ENCODE measurements around the gene ABHD6.
"Not testable (repeated sequence)": the region's sequence is repeated elsewhere in the genome, so short reads cannot be mapped to it uniquely, and the experiment has no call there.

ABHD6 gene

GRCh38 chr3:58237238-58237940, at the start of gene ABHD6:
TSS of gene ABHD6 (plus strand) at chr3:58237792. CDS start at chr3:58256587, 18,795 bp downstream.
- in situ Hi-C loops (cut with HindIII; ENCODE audit: low sequenced_read_pairs) = no loop called here

GRCh38 chr3:58188173-58188564, 49.4 kb upstream of the ABHD6 start:
- in situ Hi-C loops (cut with HindIII; ENCODE audit: low sequenced_read_pairs) = no loop called here

GRCh38 chr3:58188921-58189451, 48.6 kb upstream of the ABHD6 start:
- in situ Hi-C loops (cut with HindIII; ENCODE audit: low sequenced_read_pairs) = no loop called here

- in situ Hi-C loops (cut with HindIII; ENCODE audit: low sequenced_read_pairs) = loop anchor here (10.0 kb wide), 2 partner anchors 115 to 225 kb away; partner anchors contain the start of genes HTD2 and RPP14
Measured at GRCh38 chr3:58189691-58190090, 47.9 kb upstream of the ABHD6 start.

GRCh38 chr3:58190291-58190690, 47.3 kb upstream of the ABHD6 start:
- in situ Hi-C loops (cut with HindIII; ENCODE audit: low sequenced_read_pairs) = loop anchor here (10.0 kb wide), 2 partner anchors 115 to 225 kb away; partner anchors contain the start of genes HTD2 and RPP14

GRCh38 chr3:58190882-58191281, 46.7 kb upstream of the ABHD6 start:
- in situ Hi-C loops (cut with HindIII; ENCODE audit: low sequenced_read_pairs) = loop anchor here (10.0 kb wide), 2 partner anchors 114 to 224 kb away; partner anchors contain the start of genes HTD2 and RPP14

- in situ Hi-C loops (cut with HindIII; ENCODE audit: low sequenced_read_pairs) = loop anchor here (10.0 kb wide), 2 partner anchors 113 to 223 kb away; partner anchors contain the start of genes HTD2 and RPP14
Measured at GRCh38 chr3:58191361-58191991, 46.1 kb upstream of the ABHD6 start.

GRCh38 chr3:58192069-58192468, 45.5 kb upstream of the ABHD6 start:
- in situ Hi-C loops (cut with HindIII; ENCODE audit: low sequenced_read_pairs) = loop anchor here (10.0 kb wide), 2 partner anchors 113 to 223 kb away; partner anchors contain the start of genes HTD2 and RPP14

GRCh38 chr3:58193682-58194407, 43.7 kb upstream of the ABHD6 start:
- in situ Hi-C loops (cut with HindIII; ENCODE audit: low sequenced_read_pairs) = loop anchor here (10.0 kb wide), 2 partner anchors 111 to 221 kb away; partner anchors contain the start of genes HTD2 and RPP14

GRCh38 chr3:58197588-58197987, 40.0 kb upstream of the ABHD6 start:
- in situ Hi-C loops (cut with HindIII; ENCODE audit: low sequenced_read_pairs) = loop anchor here (10.0 kb wide), 2 partner anchors 107 to 217 kb away; partner anchors contain the start of genes HTD2 and RPP14

- in situ Hi-C loops (cut with HindIII; ENCODE audit: low sequenced_read_pairs) = loop anchor here (10.0 kb wide), 2 partner anchors 106 to 216 kb away; partner anchors contain the start of genes HTD2 and RPP14
Measured at GRCh38 chr3:58198362-58198761, 39.2 kb upstream of the ABHD6 start.

- in situ Hi-C loops (cut with HindIII; ENCODE audit: low sequenced_read_pairs) = loop anchor here (10.0 kb wide), 2 partner anchors 106 to 216 kb away; partner anchors contain the start of genes HTD2 and RPP14
Measured at GRCh38 chr3:58198804-58199203, 38.8 kb upstream of the ABHD6 start.

- in situ Hi-C loops (cut with HindIII; ENCODE audit: low sequenced_read_pairs) = no loop called here
Measured at GRCh38 chr3:58200121-58200709, 37.4 kb upstream of the ABHD6 start.

GRCh38 chr3:58200846-58201355, 36.7 kb upstream of the ABHD6 start:
- in situ Hi-C loops (cut with HindIII; ENCODE audit: low sequenced_read_pairs) = no loop called here

GRCh38 chr3:58201451-58201850, 36.1 kb upstream of the ABHD6 start:
- in situ Hi-C loops (cut with HindIII; ENCODE audit: low sequenced_read_pairs) = not testable (repeated sequence)

GRCh38 chr3:58202917-58203360, 34.7 kb upstream of the ABHD6 start:
- in situ Hi-C loops (cut with HindIII; ENCODE audit: low sequenced_read_pairs) = no loop called here

GRCh38 chr3:58203541-58203940, 34.1 kb upstream of the ABHD6 start:
- in situ Hi-C loops (cut with HindIII; ENCODE audit: low sequenced_read_pairs) = no loop called here

- in situ Hi-C loops (cut with HindIII; ENCODE audit: low sequenced_read_pairs) = no loop called here
Measured at GRCh38 chr3:58204720-58205119, 32.9 kb upstream of the ABHD6 start.

GRCh38 chr3:58205981-58206380, 31.6 kb upstream of the ABHD6 start:
- in situ Hi-C loops (cut with HindIII; ENCODE audit: low sequenced_read_pairs) = no loop called here

GRCh38 chr3:58206406-58207011, 31.1 kb upstream of the ABHD6 start:
- in situ Hi-C loops (cut with HindIII; ENCODE audit: low sequenced_read_pairs) = no loop called here

Measured in DLD1 (cell line).